ENCODE data around the gene CAGE1. TPM values are rescaled to one million over a fixed set of nuclear protein-coding genes. Genes with fewer than 3 reads are reported as not detected.
A peak's percentile ranks its signal among the peaks of the same experiment; 100 is the strongest.
"Not testable (repeated sequence)": the region's sequence is repeated elsewhere in the genome, so short reads cannot be mapped to it uniquely, and the experiment has no call there.

CAGE1 gene
- total and polyA plus RNA-seq, 2 experiments from 2014 or later = 0.07 TPM; not detected in 1

- no peaks in the 10 kb centered on the region for H3K9me2 ChIP-seq (ENCODE audit: insufficient read depth)
- no peak overlapping the region for H3K4me2 ChIP-seq
- no peak overlapping the region for H3K27ac Mint-ChIP-seq
- H3K4me3 Mint-ChIP-seq = no peak overlapping the region
- no peaks in the 10 kb centered on the region for H3K4me1 ChIP-seq (ENCODE audit: insufficient read depth)
- no peaks in the 10 kb centered on the region for H3K9me3 Mint-ChIP-seq
- H3K27me3 Mint-ChIP-seq (ENCODE audit: insufficient read depth, low read depth, poor library complexity) = peaks cover 2% of the 10 kb centered on the region
- no peaks in the 10 kb centered on the region for H3K4me1 Mint-ChIP-seq
- no peak for ATAC-seq
- no peaks in the 10 kb centered on the region for H4K20me1 ChIP-seq (replicated peaks; ENCODE audit: insufficient read depth)
- H3K27me3 ChIP-seq (ENCODE audit: insufficient read depth) = no peaks in the 10 kb centered on the region
- no peaks in the 10 kb centered on the region for H3K36me3 ChIP-seq (ENCODE audit: insufficient read depth)
- no peaks in the 10 kb centered on the region for H3K36me3 Mint-ChIP-seq (ENCODE audit: low read depth)
- no peak for TF ChIP-seq ZNF114 (CRISPR knock-in tag; IDR thresholded peaks at IDR 0.05)
- H3K79me2 ChIP-seq (replicated peaks; ENCODE audit: insufficient read depth) = no peaks in the 10 kb centered on the region
- no peak overlapping the region for H3K27ac ChIP-seq (ENCODE audit: low read depth)
- H3F3A ChIP-seq (replicated peaks; ENCODE audit: low read depth) = no peaks in the 10 kb centered on the region
- DNase-seq (ENCODE audit: low spot score) = no peak
- H2AFZ ChIP-seq = no peak overlapping the region
- H3K4me3 ChIP-seq = no peak overlapping the region
Measured at GRCh38 chr6:7367408-7367807, 22.1 kb downstream of the CAGE1 start.

GRCh38 chr6:7351916-7352315, 37.6 kb downstream of the CAGE1 start:
- H3K9me3 Mint-ChIP-seq; H3K27me3 Mint-ChIP-seq (ENCODE audit: insufficient read depth, low read depth, poor library complexity); ATAC-seq; H3K36me3 ChIP-seq (ENCODE audit: insufficient read depth); H3K4me3 ChIP-seq; H3K4me3 Mint-ChIP-seq; H3K4me1 ChIP-seq (ENCODE audit: insufficient read depth); H3K9me2 ChIP-seq (ENCODE audit: insufficient read depth); H3K36me3 Mint-ChIP-seq (ENCODE audit: low read depth); H3F3A ChIP-seq (replicated peaks; ENCODE audit: low read depth); H3K4me2 ChIP-seq; H3K27ac ChIP-seq (ENCODE audit: low read depth); H3K27me3 ChIP-seq (ENCODE audit: insufficient read depth); DNase-seq (ENCODE audit: low spot score); H4K20me1 ChIP-seq (replicated peaks; ENCODE audit: insufficient read depth); H3K27ac Mint-ChIP-seq; H3K79me2 ChIP-seq (replicated peaks; ENCODE audit: insufficient read depth); H2AFZ ChIP-seq: not testable (repeated sequence)
- peaks cover 11% of the 10 kb centered on the region; the same call in 2 of the 3 replicates for H3K4me1 Mint-ChIP-seq

GRCh38 chr6:7350591-7350990, 39.0 kb downstream of the CAGE1 start:
- peaks cover 11% of the 10 kb centered on the region; the same call in 2 of the 3 replicates for H3K4me1 Mint-ChIP-seq
- H3K9me3 Mint-ChIP-seq; H3K4me3 Mint-ChIP-seq; DNase-seq (ENCODE audit: low spot score); H4K20me1 ChIP-seq (replicated peaks; ENCODE audit: insufficient read depth); ATAC-seq; H3F3A ChIP-seq (replicated peaks; ENCODE audit: low read depth); H3K4me2 ChIP-seq; H3K27ac Mint-ChIP-seq; H3K36me3 Mint-ChIP-seq (ENCODE audit: low read depth); H3K27me3 ChIP-seq (ENCODE audit: insufficient read depth); H3K27ac ChIP-seq (ENCODE audit: low read depth); H2AFZ ChIP-seq; H3K27me3 Mint-ChIP-seq (ENCODE audit: insufficient read depth, low read depth, poor library complexity); H3K4me3 ChIP-seq; H3K4me1 ChIP-seq (ENCODE audit: insufficient read depth); H3K79me2 ChIP-seq (replicated peaks; ENCODE audit: insufficient read depth); H3K36me3 ChIP-seq (ENCODE audit: insufficient read depth); H3K9me2 ChIP-seq (ENCODE audit: insufficient read depth): not testable (repeated sequence)

- not testable (repeated sequence) for H3K4me2 ChIP-seq; H3K9me2 ChIP-seq (ENCODE audit: insufficient read depth); H4K20me1 ChIP-seq (replicated peaks; ENCODE audit: insufficient read depth); H3K27me3 ChIP-seq (ENCODE audit: insufficient read depth); H3K79me2 ChIP-seq (replicated peaks; ENCODE audit: insufficient read depth); H3F3A ChIP-seq (replicated peaks; ENCODE audit: low read depth); H3K27ac ChIP-seq (ENCODE audit: low read depth); H3K4me1 ChIP-seq (ENCODE audit: insufficient read depth); H3K4me3 Mint-ChIP-seq; H3K36me3 Mint-ChIP-seq (ENCODE audit: low read depth); H3K36me3 ChIP-seq (ENCODE audit: insufficient read depth); H3K4me3 ChIP-seq; H3K27me3 Mint-ChIP-seq (ENCODE audit: insufficient read depth, low read depth, poor library complexity)
- ATAC-seq = peak; percentile 74
- Mint-ChIP-seq H3K27ac (peak overlapping the region; percentile 84), H3K9me3 (peaks cover 12% of the 10 kb centered on the region; the same call in 2 of the 3 replicates), H3K4me1 (peaks cover 11% of the 10 kb centered on the region; the same call in 2 of the 3 replicates)
- peak; percentile 14 for DNase-seq (ENCODE audit: low spot score)
- peak overlapping the region; percentile 81; the same call in 1 of the 2 replicates for H2AFZ ChIP-seq
Measured at GRCh38 chr6:7347551-7347997, 42.0 kb downstream of the CAGE1 start.

GRCh38 chr6:7344773-7345450, 44.6 kb downstream of the CAGE1 start:
- not testable (repeated sequence) for H3K4me3 ChIP-seq; H3K27ac ChIP-seq (ENCODE audit: low read depth); H2AFZ ChIP-seq; H3K4me3 Mint-ChIP-seq; DNase-seq (ENCODE audit: low spot score); H3K27me3 Mint-ChIP-seq (ENCODE audit: insufficient read depth, low read depth, poor library complexity); H3K4me1 ChIP-seq (ENCODE audit: insufficient read depth); H3K36me3 ChIP-seq (ENCODE audit: insufficient read depth); H3K27ac Mint-ChIP-seq; H3K36me3 Mint-ChIP-seq (ENCODE audit: low read depth); H3K9me2 ChIP-seq (ENCODE audit: insufficient read depth); H4K20me1 ChIP-seq (replicated peaks; ENCODE audit: insufficient read depth); ATAC-seq; H3K79me2 ChIP-seq (replicated peaks; ENCODE audit: insufficient read depth); H3K27me3 ChIP-seq (ENCODE audit: insufficient read depth); H3F3A ChIP-seq (replicated peaks; ENCODE audit: low read depth); H3K4me2 ChIP-seq
- Mint-ChIP-seq H3K4me1 (peaks cover 11% of the 10 kb centered on the region), H3K9me3 (peaks cover 12% of the 10 kb centered on the region; the same call in 2 of the 3 replicates)
